AG04450 (cell line): ENCODE measurements around the gene PER2. TPM values are rescaled to one million over a fixed set of nuclear protein-coding genes. Genes with fewer than 3 reads are reported as not detected.
"Not testable (repeated sequence)": the region's sequence is repeated elsewhere in the genome, so short reads cannot be mapped to it uniquely, and the experiment has no call there.

ENCODE experiments used
- CTCF ChIA-PET: fragments of 300-600, 350-600 bp; formaldehyde crosslinking; extraction: SDS; loops from one replicate; lab custom pipeline; 2022; ENCODE audit warnings: antibody characterized with exemption, inconsistent platforms; lab: Charles Lee
- POLR2A ChIA-PET: fragments of 350-600 bp; formaldehyde crosslinking; extraction: SDS; loops from one replicate; lab custom pipeline; 2021; ENCODE audit warnings: antibody characterized with exemption, inconsistent platforms; lab: Yijun Ruan, JAX
- DNase-seq: peaks from one replicate; pipeline ENCODE4 v3.0.0-alpha.2; 2011; ENCODE audit warnings: low read depth, low spot score
- H3K27ac ChIP-seq: one replicate; pipeline ENCODE4 v1.5.1; 2012; ENCODE audit warnings: low read depth, low read length, control low read depth
- H3K27me3 ChIP-seq: one replicate; pipeline ENCODE4 v1.6.0; 2012; ENCODE audit warnings: low read length; ENCODE audit not compliant: control insufficient read depth, insufficient read depth
- H3K4me3 ChIP-seq: 2 replicates; pipeline ENCODE4 v1.5.1; 2011; ENCODE audit warnings: mild to moderate bottlenecking, low read depth, low read length, control low read depth
- H3K9me3 ChIP-seq: 2 replicates; pipeline ENCODE4 v1.5.1; 2012; ENCODE audit warnings: low read length; ENCODE audit not compliant: control insufficient read depth, insufficient read depth
- polyA plus RNA-seq: library from polyadenylated mRNA; depleted of rRNA; stranded (reverse); fragments of >200 nt; gene quantifications from 2 replicates; pipeline ENCODE4 v1.2.3, GENCODE V29; 2011
- TF ChIP-seq, protein P1 (sequence below): IDR thresholded peaks from 2 replicates; pipeline ENCODE4 v1.5.1; 2011; ENCODE audit warnings: low read depth, low read length, control low read depth, inconsistent platforms

Gene PER2
- polyA plus RNA-seq, 1 experiment: 1.9 TPM

- H3K27ac ChIP-seq: no peak within 1 kb of the TSS
- peak; percentile 68 for DNase-seq
These were observed 31.8 kb upstream of the PER2 start, which contains the start of gene TRAF3IP1 for GRCh38 chr2:238320246-238320647. Gene TRAF3IP1, plus strand, starts transcription at chr2:238320518. Its CDS starts 145 bp downstream, at chr2:238320663.

GRCh38 chr2:238315031-238315595 is 26.7 kb upstream of the PER2 start:
- ChIA-PET POLR2A (no interaction called here), CTCF (no interaction called here)
- no peak overlapping the region for H3K27ac ChIP-seq
- DNase-seq: no peak
- peaks cover 7% of the 10 kb centered on the region for H3K27me3 ChIP-seq
- H3K4me3 ChIP-seq: no peak overlapping the region
- TF ChIP-seq, protein P1, sequence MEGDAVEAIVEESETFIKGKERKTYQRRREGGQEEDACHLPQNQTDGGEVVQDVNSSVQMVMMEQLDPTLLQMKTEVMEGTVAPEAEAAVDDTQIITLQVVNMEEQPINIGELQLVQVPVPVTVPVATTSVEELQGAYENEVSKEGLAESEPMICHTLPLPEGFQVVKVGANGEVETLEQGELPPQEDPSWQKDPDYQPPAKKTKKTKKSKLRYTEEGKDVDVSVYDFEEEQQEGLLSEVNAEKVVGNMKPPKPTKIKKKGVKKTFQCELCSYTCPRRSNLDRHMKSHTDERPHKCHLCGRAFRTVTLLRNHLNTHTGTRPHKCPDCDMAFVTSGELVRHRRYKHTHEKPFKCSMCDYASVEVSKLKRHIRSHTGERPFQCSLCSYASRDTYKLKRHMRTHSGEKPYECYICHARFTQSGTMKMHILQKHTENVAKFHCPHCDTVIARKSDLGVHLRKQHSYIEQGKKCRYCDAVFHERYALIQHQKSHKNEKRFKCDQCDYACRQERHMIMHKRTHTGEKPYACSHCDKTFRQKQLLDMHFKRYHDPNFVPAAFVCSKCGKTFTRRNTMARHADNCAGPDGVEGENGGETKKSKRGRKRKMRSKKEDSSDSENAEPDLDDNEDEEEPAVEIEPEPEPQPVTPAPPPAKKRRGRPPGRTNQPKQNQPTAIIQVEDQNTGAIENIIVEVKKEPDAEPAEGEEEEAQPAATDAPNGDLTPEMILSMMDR: no peak
- no peaks in the 10 kb centered on the region; the same call in 1 of the 2 replicates for H3K9me3 ChIP-seq

More at GRCh38 chr2:238320246-238320647, 31.8 kb upstream of the PER2 start, which contains the start of gene TRAF3IP1:
- Histone ChIP-seq H3K4me3 (peak within 1 kb of the TSS; percentile 71), H3K9me3 (no peaks in the 10 kb centered on the region; the same call in 1 of the 2 replicates), H3K27me3 (peaks cover 3% of the 10 kb centered on the region)
- CTCF ChIA-PET: no interaction called here
- TF ChIP-seq, protein P1: no peak
- POLR2A ChIA-PET: no interaction called here

DNA sequence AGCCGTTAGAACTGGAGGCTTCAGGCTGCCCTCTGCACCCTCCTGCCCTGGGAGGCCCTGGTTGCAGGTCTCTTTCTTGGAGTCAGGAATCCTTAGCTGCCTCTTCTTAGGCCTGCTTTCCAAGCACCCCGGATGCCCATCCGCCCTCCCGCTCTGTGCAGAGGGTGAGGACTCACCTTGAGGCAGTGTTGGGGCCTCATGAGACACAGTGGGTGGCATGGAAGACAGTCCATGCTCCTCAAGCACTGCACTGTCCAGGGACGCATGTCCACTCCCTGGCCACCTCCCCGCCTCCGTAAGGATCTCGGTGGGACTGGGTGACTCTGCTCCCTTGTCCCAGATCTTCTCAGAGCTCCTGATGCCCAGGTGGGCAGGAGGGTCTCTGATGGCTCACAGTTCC is 26.2 kb upstream of the PER2 start:
- TF ChIP-seq, protein P1: no peak
- H3K27me3 ChIP-seq: peaks cover 7% of the 10 kb centered on the region
- no peak overlapping the region for H3K27ac ChIP-seq
- ChIA-PET POLR2A (no interaction called here), CTCF (no interaction called here)
- no peaks in the 10 kb centered on the region; the same call in 1 of the 2 replicates for H3K9me3 ChIP-seq
- no peak for DNase-seq
- no peak overlapping the region for H3K4me3 ChIP-seq

GRCh38 chr2:238313991-238314350 is 25.6 kb upstream of the PER2 start:
- ChIA-PET POLR2A (no interaction called here), CTCF (no interaction called here)
- no peak for DNase-seq
- Histone ChIP-seq H3K27ac (no peak overlapping the region), H3K9me3 (no peaks in the 10 kb centered on the region; the same call in 1 of the 2 replicates), H3K27me3 (peaks cover 7% of the 10 kb centered on the region), H3K4me3 (no peak overlapping the region)
- TF ChIP-seq, protein P1: no peak

DNA sequence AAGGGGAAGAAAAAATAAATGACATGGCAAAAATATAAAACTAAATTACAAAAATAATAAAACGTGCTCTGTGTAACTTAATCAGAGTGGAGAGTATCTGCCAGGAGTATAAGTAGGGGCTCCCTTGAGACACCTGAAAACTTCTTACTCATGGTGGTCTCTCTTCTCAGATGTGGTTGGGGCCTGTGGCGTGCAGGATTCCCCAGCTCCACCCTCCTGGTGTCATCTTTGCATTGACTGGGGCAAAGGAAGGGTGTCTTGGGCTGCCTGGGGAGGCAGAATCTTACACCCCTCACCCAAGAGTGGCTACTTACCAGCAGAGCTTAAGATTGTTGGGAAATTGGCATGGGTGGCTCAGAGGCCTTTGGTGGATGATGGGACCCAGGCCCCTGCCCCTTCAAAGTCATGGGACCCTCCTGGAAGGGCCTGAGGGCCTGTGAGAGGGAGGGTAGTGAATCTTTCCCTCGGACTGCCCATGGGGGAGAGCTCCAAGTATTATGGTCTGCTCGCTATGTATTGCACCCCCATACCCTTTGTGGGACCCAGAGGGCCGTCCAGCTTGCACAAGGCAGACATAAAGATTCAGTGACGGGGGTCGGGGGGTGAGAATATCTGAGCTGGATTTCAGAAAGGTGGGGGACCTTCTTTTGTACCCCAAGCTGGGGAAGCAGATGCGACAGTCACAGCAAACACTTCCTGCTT is 25.0 kb upstream of the PER2 start:
- ChIA-PET POLR2A (no interaction called here), CTCF (no interaction called here)
- Histone ChIP-seq H3K4me3 (no peak overlapping the region), H3K9me3 (no peaks in the 10 kb centered on the region; the same call in 1 of the 2 replicates), H3K27ac (no peak overlapping the region), H3K27me3 (peaks cover 10% of the 10 kb centered on the region)
- DNase-seq: no peak
- TF ChIP-seq, protein P1: no peak

GRCh38 chr2:238310721-238311120 is 22.3 kb upstream of the PER2 start:
- DNase-seq, H3K27ac ChIP-seq, H3K9me3 ChIP-seq, H3K4me3 ChIP-seq, POLR2A ChIA-PET, CTCF ChIA-PET: not testable (repeated sequence)
- H3K27me3 ChIP-seq: peaks cover 14% of the 10 kb centered on the region
